DND-41 (cell line): Measurements from ENCODE around the gene PXN.

Source experiments
- ATAC-seq: fragments of 200-7000 bp; cut with Tn5 transposase; 3 replicates; pipeline ENCODE4 v1.9.1; 2021; ENCODE audit warnings: low read depth; ENCODE audit not compliant: insufficient read depth
- DNase-seq: peaks from one replicate; pipeline ENCODE4 v3.0.0-alpha.2; 2020
- H2AFZ ChIP-seq: 2 replicates; pipeline ENCODE4 v1.6.0; 2012; ENCODE audit warnings: low read depth, low read length
- H3K27ac ChIP-seq: 2 replicates; pipeline ENCODE4 v1.5.1; 2012; ENCODE audit warnings: low read length, inconsistent platforms
- H3K27me3 ChIP-seq: fragments of 200-600 bp; sonication (generic); 2 replicates; pipeline ENCODE4 v1.6.0; 2012; ENCODE audit warnings: low read length, mild to moderate bottlenecking, inconsistent platforms; ENCODE audit not compliant: insufficient read depth, poor library complexity
- H3K36me3 ChIP-seq: 2 replicates; pipeline ENCODE4 v1.5.1; 2012; ENCODE audit warnings: low read length, inconsistent platforms; ENCODE audit not compliant: insufficient read depth
- H3K4me1 ChIP-seq: 2 replicates; pipeline ENCODE4 v1.5.1; 2012; ENCODE audit warnings: mild to moderate bottlenecking, low read length; ENCODE audit not compliant: insufficient read depth
- H3K4me2 ChIP-seq: 2 replicates; pipeline ENCODE4 v1.6.0; 2012; ENCODE audit warnings: mild to moderate bottlenecking, moderate library complexity, low read length, inconsistent platforms; ENCODE audit not compliant: insufficient read depth
- H3K4me3 ChIP-seq, 2 experiments: fragments of 200-600 bp in 1 of 2; shearing (Covaris generic) in 1 of 2; 2 replicates each; pipeline ENCODE4 v1.5.1; 2012 to 2016; ENCODE audit warnings: inconsistent platforms in 2 of 2, low read length in 2 of 2, mild to moderate bottlenecking in 2 of 2, low read depth in 1 of 2, moderate library complexity in 1 of 2
- H3K79me2 ChIP-seq: 2 replicates; pipeline ENCODE4 v1.6.0; 2012; ENCODE audit warnings: low read length, inconsistent platforms; ENCODE audit not compliant: insufficient read depth
- H3K9ac ChIP-seq: 2 replicates; pipeline ENCODE4 v1.6.0; 2012; ENCODE audit warnings: low read depth, mild to moderate bottlenecking, inconsistent platforms, low read length, moderate library complexity
- H3K9me3 ChIP-seq: 2 replicates; pipeline ENCODE4 v1.5.1; 2012; ENCODE audit warnings: low read length, moderate library complexity, mild to moderate bottlenecking, inconsistent platforms; ENCODE audit not compliant: insufficient read depth, severe bottlenecking
- H4K20me1 ChIP-seq: 2 replicates; pipeline ENCODE4 v1.6.0; 2012; ENCODE audit warnings: low read length; ENCODE audit not compliant: insufficient read depth
- EZH2 ChIP-seq: IDR thresholded peaks from 3 replicates; pipeline ENCODE4 v1.6.1; 2012; ENCODE audit warnings: borderline replicate concordance, low read depth, mild to moderate bottlenecking, moderate library complexity, low read length, inconsistent platforms; ENCODE audit not compliant: severe bottlenecking
- TF ChIP-seq, protein P1 (sequence below): IDR thresholded peaks from 2 replicates; pipeline ENCODE4 v1.5.1; 2012; ENCODE audit warnings: borderline replicate concordance, low read length, moderate library complexity, mild to moderate bottlenecking; ENCODE audit not compliant: poor library complexity, severe bottlenecking; ENCODE audit errors: extremely low read depth

PXN gene

DNA sequence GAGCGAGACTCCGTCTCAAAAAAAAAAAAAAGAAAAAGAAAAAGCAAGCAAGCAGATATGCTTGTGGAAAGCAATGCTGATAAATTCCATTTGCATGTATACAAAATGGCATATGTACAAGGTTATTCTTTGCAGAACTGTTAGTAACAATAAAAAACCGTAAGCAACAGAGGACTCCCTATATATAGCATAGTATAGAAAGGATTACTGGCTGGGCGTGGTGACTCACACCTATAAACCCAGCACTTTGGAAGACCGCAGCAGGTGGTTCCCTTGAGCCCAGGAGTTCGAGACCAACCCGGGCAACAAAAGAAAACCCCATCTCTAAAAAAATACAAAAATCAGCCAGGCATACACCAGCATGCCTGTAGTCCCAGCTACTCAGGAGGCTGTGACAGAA is 84.6 kb downstream of the PXN start:
- H2AFZ ChIP-seq: no peak overlapping the region
- no peaks in the 10 kb centered on the region for H3K4me1 ChIP-seq
- no peak for DNase-seq
- peaks cover 42% of the 10 kb centered on the region for H3K79me2 ChIP-seq
- H3K27ac ChIP-seq: no peak overlapping the region
- no peaks in the 10 kb centered on the region for H3K27me3 ChIP-seq
- no peak overlapping the region for H3K4me3 ChIP-seq
- peaks cover 92% of the 10 kb centered on the region for H3K36me3 ChIP-seq
- no peaks in the 10 kb centered on the region for H3K9me3 ChIP-seq
- H3K4me2 ChIP-seq: no peak overlapping the region
- ATAC-seq: no peak
- TF ChIP-seq EZH2: no peak
- TF ChIP-seq, protein P1, sequence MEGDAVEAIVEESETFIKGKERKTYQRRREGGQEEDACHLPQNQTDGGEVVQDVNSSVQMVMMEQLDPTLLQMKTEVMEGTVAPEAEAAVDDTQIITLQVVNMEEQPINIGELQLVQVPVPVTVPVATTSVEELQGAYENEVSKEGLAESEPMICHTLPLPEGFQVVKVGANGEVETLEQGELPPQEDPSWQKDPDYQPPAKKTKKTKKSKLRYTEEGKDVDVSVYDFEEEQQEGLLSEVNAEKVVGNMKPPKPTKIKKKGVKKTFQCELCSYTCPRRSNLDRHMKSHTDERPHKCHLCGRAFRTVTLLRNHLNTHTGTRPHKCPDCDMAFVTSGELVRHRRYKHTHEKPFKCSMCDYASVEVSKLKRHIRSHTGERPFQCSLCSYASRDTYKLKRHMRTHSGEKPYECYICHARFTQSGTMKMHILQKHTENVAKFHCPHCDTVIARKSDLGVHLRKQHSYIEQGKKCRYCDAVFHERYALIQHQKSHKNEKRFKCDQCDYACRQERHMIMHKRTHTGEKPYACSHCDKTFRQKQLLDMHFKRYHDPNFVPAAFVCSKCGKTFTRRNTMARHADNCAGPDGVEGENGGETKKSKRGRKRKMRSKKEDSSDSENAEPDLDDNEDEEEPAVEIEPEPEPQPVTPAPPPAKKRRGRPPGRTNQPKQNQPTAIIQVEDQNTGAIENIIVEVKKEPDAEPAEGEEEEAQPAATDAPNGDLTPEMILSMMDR: no peak
- H3K9ac ChIP-seq: no peak overlapping the region
- peaks cover 38% of the 10 kb centered on the region; the same call in 1 of the 2 replicates for H4K20me1 ChIP-seq

DNA sequence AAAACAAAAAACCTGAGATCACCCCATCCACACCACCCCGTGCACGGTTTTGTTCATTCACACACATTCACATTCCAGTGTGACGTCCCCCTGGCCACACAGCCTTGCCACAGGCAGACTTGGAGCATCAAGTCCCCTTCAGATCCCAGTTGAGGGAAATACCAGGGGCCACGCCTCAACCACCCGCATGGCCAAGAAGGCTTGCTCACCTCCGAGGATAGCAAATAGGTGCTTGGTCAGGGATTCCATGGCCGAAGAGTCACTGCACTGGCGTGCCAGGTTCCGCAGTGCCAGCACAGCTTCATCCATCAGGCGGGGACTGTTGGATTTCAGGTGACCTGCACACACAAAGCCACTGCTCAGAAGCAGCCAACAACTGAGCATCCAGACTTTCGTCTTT is 90.0 kb downstream of the PXN start:
- Histone ChIP-seq H3K4me2 (no peak overlapping the region), H3K4me3 (no peak overlapping the region), H3K9ac (no peak overlapping the region), H3K79me2 (peaks cover 4% of the 10 kb centered on the region; the same call in 1 of the 2 replicates), H3K27ac (no peak overlapping the region), H3K9me3 (no peaks in the 10 kb centered on the region), H4K20me1 (peaks cover 17% of the 10 kb centered on the region; the same call in 1 of the 2 replicates), H3K4me1 (no peaks in the 10 kb centered on the region), H2AFZ (no peak overlapping the region), H3K27me3 (no peaks in the 10 kb centered on the region), H3K36me3 (peaks cover 94% of the 10 kb centered on the region)
- DNase-seq (no peak), ATAC-seq (no peak)
- no peak for TF ChIP-seq EZH2
- TF ChIP-seq, protein P1: no peak

DNA sequence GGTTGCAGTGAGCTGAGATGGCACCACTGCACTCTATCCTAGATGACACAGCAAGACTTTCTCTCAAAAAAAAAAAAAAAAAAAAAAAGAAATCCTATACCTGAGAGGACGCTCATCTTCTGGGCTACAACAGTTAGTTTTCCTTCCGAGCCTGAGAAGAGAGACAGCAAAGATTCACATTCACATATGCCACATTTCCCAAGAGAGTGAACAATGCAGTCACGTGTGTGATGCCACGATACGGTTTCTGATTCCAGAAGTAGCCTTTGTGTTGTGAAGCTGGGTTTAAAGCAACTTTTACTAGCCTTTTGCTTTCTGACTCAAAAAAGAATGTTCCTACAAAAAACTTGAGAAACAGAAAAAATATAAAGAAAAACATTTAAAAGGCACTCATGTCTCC is 90.5 kb downstream of the PXN start:
- Histone ChIP-seq H3K27ac (no peak overlapping the region), H3K36me3 (peaks cover 94% of the 10 kb centered on the region), H2AFZ (no peak overlapping the region), H3K4me2 (no peak overlapping the region), H3K4me1 (no peaks in the 10 kb centered on the region), H3K4me3 (no peak overlapping the region), H4K20me1 (peaks cover 17% of the 10 kb centered on the region; the same call in 1 of the 2 replicates), H3K9me3 (no peaks in the 10 kb centered on the region), H3K9ac (no peak overlapping the region), H3K27me3 (no peaks in the 10 kb centered on the region), H3K79me2 (peaks cover 4% of the 10 kb centered on the region; the same call in 1 of the 2 replicates)
- no peak for TF ChIP-seq EZH2
- TF ChIP-seq, protein P1: no peak
- ATAC-seq (no peak), DNase-seq (no peak)

DNA sequence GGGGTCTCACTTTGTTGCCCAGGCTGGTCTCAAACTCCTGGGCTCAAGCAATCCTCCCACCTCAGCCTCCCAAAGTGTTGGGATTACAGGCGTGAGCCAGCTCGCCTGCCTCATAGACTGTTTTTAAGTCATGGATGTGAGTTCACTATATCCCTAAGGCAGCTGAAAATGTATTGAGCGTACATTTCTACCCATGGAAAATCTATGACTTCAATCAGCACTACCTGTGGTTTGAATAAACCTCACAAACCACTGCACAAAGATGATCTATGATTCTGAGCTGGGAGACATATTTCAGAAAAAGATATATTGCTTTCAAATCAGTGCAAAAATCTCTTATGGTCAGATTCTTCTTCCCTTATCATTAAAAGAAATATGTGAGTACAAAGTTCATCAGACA is 93.5 kb downstream of the PXN start:
- TF ChIP-seq, protein P1: no peak
- no peak for TF ChIP-seq EZH2
- Histone ChIP-seq H3K36me3 (peaks cover 92% of the 10 kb centered on the region), H3K9ac (no peak overlapping the region), H3K4me1 (no peaks in the 10 kb centered on the region), H3K27ac (no peak overlapping the region), H3K27me3 (no peaks in the 10 kb centered on the region), H4K20me1 (peaks cover 10% of the 10 kb centered on the region; the same call in 1 of the 2 replicates), H3K9me3 (no peaks in the 10 kb centered on the region), H2AFZ (no peak overlapping the region), H3K4me2 (no peak overlapping the region), H3K79me2 (no peaks in the 10 kb centered on the region), H3K4me3 (no peak overlapping the region)
- DNase-seq (no peak), ATAC-seq (no peak)
